CD14-positive monocyte (primary cell): Measurements from ENCODE around the gene VWA3A. TPM values are rescaled to one million over a fixed set of nuclear protein-coding genes. Genes with fewer than 3 reads are reported as not detected.

Experiments
- DNase-seq, 3 donors: peaks; one replicate each; pipeline ENCODE4 v3.0.0-alpha.2; 2011 to 2022
- H2AFZ ChIP-seq: 2 replicates; pipeline ENCODE4 v1.6.0; 2012; ENCODE audit warnings: mild to moderate bottlenecking, low read depth, low read length, inconsistent platforms; ENCODE audit not compliant: insufficient read depth, poor library complexity, severe bottlenecking
- H3K27ac ChIP-seq, 2 donors: 1 replicate in 1 of 2; 2 replicates in 1 of 2; pipeline ENCODE4 v1.5.1; 2012 to 2013; ENCODE audit warnings: low read length in 2 of 2, control low read depth in 1 of 2, inconsistent platforms in 1 of 2, low read depth in 1 of 2, mild to moderate bottlenecking in 1 of 2
- H3K27me3 ChIP-seq, 2 donors: one replicate each; pipeline versions ENCODE4 v1.6.0 to v1.6.1; 2011 to 2013; ENCODE audit warnings: low read length in 2 of 2; ENCODE audit not compliant: control insufficient read depth in 2 of 2, insufficient read depth in 2 of 2
- H3K36me3 ChIP-seq, 2 donors: replicated peaks in 1 of 2; 1 replicate in 1 of 2; 2 replicates in 1 of 2; pipeline versions ENCODE4 v1.5.1 to v1.6.1; 2012 to 2013; ENCODE audit warnings: low read length in 2 of 2, control low read depth in 1 of 2, inconsistent platforms in 1 of 2, mild to moderate bottlenecking in 1 of 2; ENCODE audit not compliant: insufficient read depth in 2 of 2, control insufficient read depth in 1 of 2
- H3K4me1 ChIP-seq, 2 donors: 1 replicate in 1 of 2; 2 replicates in 1 of 2; pipeline versions ENCODE4 v1.5.1 to v1.6.1; 2012 to 2013; ENCODE audit warnings: low read length in 2 of 2, control low read depth in 1 of 2, inconsistent platforms in 1 of 2, mild to moderate bottlenecking in 1 of 2, moderate library complexity in 1 of 2; ENCODE audit not compliant: insufficient read depth in 2 of 2, control insufficient read depth in 1 of 2
- H3K4me2 ChIP-seq: replicated peaks from 2 replicates; pipeline ENCODE3; 2012; ENCODE audit warnings: low read length, moderate library complexity, mild to moderate bottlenecking; ENCODE audit not compliant: poor library complexity, severe bottlenecking; ENCODE audit errors: extremely low read depth
- H3K4me3 ChIP-seq, 3 experiments: fragments of 200-600 bp in 1 of 3; sonication (generic) in 1 of 3; replicated peaks in 1 of 3; 1 replicate in 2 of 3; 2 replicates in 1 of 3; pipeline ENCODE4 v1.5.1; 2011 to 2013; ENCODE audit warnings: low read length in 3 of 3, mild to moderate bottlenecking in 3 of 3, control low read depth in 2 of 3, low read depth in 2 of 3, inconsistent platforms in 1 of 3, moderate library complexity in 1 of 3
- H3K79me2 ChIP-seq: 2 replicates; pipeline ENCODE4 v1.6.0; 2012; ENCODE audit warnings: mild to moderate bottlenecking, control low read depth, inconsistent platforms, low read length, moderate library complexity; ENCODE audit not compliant: insufficient read depth
- H3K9ac ChIP-seq: 2 replicates; pipeline ENCODE4 v1.6.0; 2017; ENCODE audit warnings: low read length, mild to moderate bottlenecking; ENCODE audit not compliant: insufficient read depth, poor library complexity, severe bottlenecking
- H3K9me3 ChIP-seq, 2 donors: replicated peaks in 1 of 2; 1 replicate in 1 of 2; 2 replicates in 1 of 2; pipeline versions ENCODE4 v1.5.1 to v1.6.1; 2012 to 2013; ENCODE audit warnings: low read length in 2 of 2, control low read depth in 1 of 2; ENCODE audit not compliant: control insufficient read depth in 1 of 2, insufficient read depth in 1 of 2
- H4K20me1 ChIP-seq: 2 replicates; pipeline ENCODE4 v1.6.0; 2012; ENCODE audit warnings: mild to moderate bottlenecking, low read length, control low read depth, moderate library complexity; ENCODE audit not compliant: insufficient read depth
- H3K27ac Mint-ChIP-seq, 7 donors: one replicate each; pipeline ENCODE4 v1.8.0; 2020; ENCODE audit warnings: mild to moderate bottlenecking in 7 of 7, mixed read lengths in 7 of 7, moderate library complexity in 6 of 7, inconsistent platforms in 2 of 7
- H3K27me3 Mint-ChIP-seq, 3 donors: one replicate each; pipeline ENCODE4 v1.8.0; 2021 to 2022; ENCODE audit warnings: low read depth in 3 of 3, mild to moderate bottlenecking in 3 of 3, mixed read lengths in 3 of 3, moderate library complexity in 3 of 3, inconsistent platforms in 1 of 3
- H3K36me3 Mint-ChIP-seq, 2 donors: one replicate each; pipeline ENCODE4 v1.8.0; 2020; ENCODE audit warnings: mixed read lengths in 2 of 2, inconsistent platforms in 1 of 2, mild to moderate bottlenecking in 1 of 2
- H3K4me1 Mint-ChIP-seq: one replicate; pipeline ENCODE4 v1.8.0; 2020; ENCODE audit warnings: mild to moderate bottlenecking, mixed read lengths
- H3K4me3 Mint-ChIP-seq, 2 donors: one replicate each; pipeline ENCODE4 v1.8.0; 2020; ENCODE audit warnings: mild to moderate bottlenecking in 2 of 2, mixed read lengths in 2 of 2, moderate library complexity in 1 of 2
- H3K9me3 Mint-ChIP-seq, 7 donors: one replicate each; pipeline ENCODE4 v1.8.0; 2020 to 2022; ENCODE audit warnings: mixed read lengths in 7 of 7, mild to moderate bottlenecking in 6 of 7, moderate library complexity in 6 of 7, inconsistent platforms in 2 of 7
- CTCF ChIP-seq: fragments of 200-600 bp; IDR thresholded peaks from one replicate; pipeline ENCODE4 v1.8.0; 2022; ENCODE audit warnings: antibody characterized with exemption, mild to moderate bottlenecking
- WGBS: methylation state at CpG from one replicate; pipeline ENCODE4 v1.1.5; 2013; ENCODE audit warnings: missing lambda C conversion rate; ENCODE audit not compliant: insufficient coverage; 5-methylcytosine and 5-hydroxymethylcytosine counted together
- intact Hi-C, 2 donors: fragments of 100-400 bp; cut with micrococcal nuclease; formaldehyde crosslinking; loops; one replicate each; pipeline versions ENCODE4 v1.15.0 to v1.15.1; 2023
- polyA plus RNA-seq, 3 donors: library from polyadenylated mRNA; depleted of rRNA in 1 of 3; unstranded in 2 of 3; stranded (reverse) in 1 of 3; fragments of 300-500 nt in 2 of 3; fragments of >200 nt in 1 of 3; fragmentation: Illumina TruSeq in 2 of 3; gene quantifications; 1 replicate in 2 of 3; 2 replicates in 1 of 3; pipeline ENCODE4 v1.2.3, GENCODE V29; 2012 to 2021

The VWA3A gene
- polyA plus RNA-seq, 3 donors, result 0.09 TPM; not detected in 2

GRCh38 chr16:22190776-22191531 lies 98.6 kb downstream of the VWA3A start:
- no peaks in the 10 kb centered on the region for H3K36me3 Mint-ChIP-seq
- Histone ChIP-seq H3K4me2 (peak overlapping the region; percentile 80), H4K20me1 (no peaks in the 10 kb centered on the region), H3K79me2 (no peaks in the 10 kb centered on the region), H3K4me1 (peaks cover 42 to 46% of the 10 kb centered on the region in 2 donors), H2AFZ (peak overlapping the region; percentile 61), H3K9me3 (no peaks in the 10 kb centered on the region), H3K36me3 (no peaks in the 10 kb centered on the region), H3K9ac (peak overlapping the region; percentile 70), H3K4me3 (peak overlapping the region; percentile 45 to 82 (median 55)), H3K27ac (peak overlapping the region; percentile 91 to 94), H3K27me3 (no peaks in the 10 kb centered on the region)
- intact Hi-C loops, result loop anchor here (1.0 to 10.0 kb wide), 6 partner anchors 16 to 669 kb away; partner anchors contain the start of genes CDR2 (in 2 of the 2), POLR3E (in 2 of the 2), EEF2K (in 1 of the 2) and METTL9 (in 1 of the 2)
- peaks cover 6 to 10% (median 9%) of the 10 kb centered on the region in 3 donors for H3K27me3 Mint-ChIP-seq
- no peak for TF ChIP-seq CTCF
- H3K4me3 Mint-ChIP-seq, result peak overlapping the region; percentile 88 to 95
- H3K9me3 Mint-ChIP-seq, result no peaks in the 10 kb centered on the region
- peak; percentile 98 to 100 (median 100) for DNase-seq
- H3K27ac Mint-ChIP-seq, result peak overlapping the region; percentile 98 to 100 (median 100)
- H3K4me1 Mint-ChIP-seq, result peaks cover 40% of the 10 kb centered on the region
- WGBS, result 0% methylated on average over 43 of the region's 43 CpGs

DNA sequence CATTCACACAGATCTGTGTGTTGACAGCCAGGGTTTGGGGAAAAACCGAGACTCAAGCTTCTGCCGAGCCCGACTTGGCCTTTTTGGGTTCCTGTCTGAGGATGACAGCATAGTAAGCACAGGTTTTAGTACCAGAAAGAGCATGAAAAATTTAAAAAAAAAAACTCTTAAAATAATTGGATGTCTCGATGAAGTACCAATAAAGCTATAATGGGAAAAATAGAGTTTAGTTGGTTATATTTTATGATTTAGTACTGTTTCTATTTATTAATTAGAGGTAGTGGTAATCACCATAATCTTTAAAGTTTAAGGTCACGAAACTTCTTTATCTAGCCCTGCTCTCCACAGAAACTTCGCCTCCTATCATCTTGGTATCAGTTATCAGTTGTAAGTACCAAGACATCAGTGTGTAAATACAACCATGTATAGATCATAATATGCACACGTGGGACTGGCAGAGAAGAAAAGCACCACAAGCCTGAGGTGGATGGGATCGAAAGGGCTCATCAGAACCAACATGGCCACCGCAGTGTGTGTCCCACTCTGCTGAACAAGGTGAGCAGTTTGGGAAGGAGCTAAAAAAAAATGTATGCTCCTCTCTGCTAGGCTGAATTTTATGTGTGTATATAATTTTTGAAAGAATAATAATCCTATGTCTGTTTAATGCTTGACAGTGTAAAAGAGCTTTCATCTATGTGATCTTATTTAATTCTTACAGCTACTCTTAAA lies 99.4 kb downstream of the VWA3A start:
- Histone ChIP-seq H3K9me3 (no peaks in the 10 kb centered on the region), H3K4me3 (peak overlapping the region; percentile 26 to 82 (median 55)), H2AFZ (peak overlapping the region; percentile 28), H3K9ac (peak overlapping the region; percentile 70), H3K79me2 (no peaks in the 10 kb centered on the region), H3K27ac (peak overlapping the region; percentile 91 to 94), H3K36me3 (no peaks in the 10 kb centered on the region), H3K4me1 (peaks cover 49 to 53% of the 10 kb centered on the region in 2 donors), H4K20me1 (no peaks in the 10 kb centered on the region), H3K4me2 (peak overlapping the region; percentile 80), H3K27me3 (no peaks in the 10 kb centered on the region)
- 13% methylated on average over 5 of the region's 9 CpGs for WGBS
- Mint-ChIP-seq H3K4me1 (peaks cover 43% of the 10 kb centered on the region), H3K9me3 (no peaks in the 10 kb centered on the region), H3K36me3 (no peaks in the 10 kb centered on the region), H3K27ac (peak overlapping the region; percentile 98 to 100 (median 100)), H3K4me3 (peak overlapping the region; percentile 88 to 95), H3K27me3 (peaks cover 6 to 10% (median 9%) of the 10 kb centered on the region in 3 donors)
- peak in 1 of 3 donors; percentile 12 for DNase-seq
- intact Hi-C loops, result loop anchor here (1.0 to 10.0 kb wide), 6 partner anchors 15 to 669 kb away; partner anchors contain the start of genes CDR2 (in 2 of the 2), POLR3E (in 2 of the 2), EEF2K (in 1 of the 2) and METTL9 (in 1 of the 2)
- TF ChIP-seq CTCF, result no peak
